ENCODE measurements around the gene PDGFRB. TPM values are rescaled to one million over a fixed set of nuclear protein-coding genes. Genes with fewer than 3 reads are reported as not detected.

Gene PDGFRB
- total RNA-seq, 4 donors from 2014 or later = 87.5 to 161 (median 113) TPM

- TF ChIP-seq POLR2AphosphoS5 (IDR thresholded peaks at IDR 0.05) = no peak
- TF ChIP-seq EP300 (IDR thresholded peaks at IDR 0.05) = no peak
- no peak for TF ChIP-seq CTCF (IDR thresholded peaks at IDR 0.05)
- no peak for TF ChIP-seq POLR2A (IDR thresholded peaks at IDR 0.05)
- Histone ChIP-seq H3K36me3 (no peaks in the 10 kb centered on the region), H3K9me3 (no peaks in the 10 kb centered on the region), H3K4me3 (no peak overlapping the region), H3K27ac (no peak overlapping the region), H3K27me3 (no peaks in the 10 kb centered on the region), H3K4me1 (no peaks in the 10 kb centered on the region)
- no peak for ATAC-seq
- WGBS, 2 donors (ENCODE audit: low coverage in 1 of 2) = 82% methylated on average over 6 of the region's 7 CpGs; no CpG with 5 or more reads in 1 of the 2 donors
These were observed 49.6 kb downstream of the PDGFRB start for GRCh38 chr5:150105928-150106615.

- no peaks in the 10 kb centered on the region for H3K9me3 ChIP-seq
- H3K4me3 ChIP-seq = no peak overlapping the region
- WGBS, 2 donors (ENCODE audit: low coverage in 1 of 2) = 87 to 97% methylated on average over 2 of the region's 2 CpGs
- TF ChIP-seq POLR2AphosphoS5 (IDR thresholded peaks at IDR 0.05) = no peak
- H3K27me3 ChIP-seq = no peaks in the 10 kb centered on the region
- ATAC-seq = no peak
- no peaks in the 10 kb centered on the region for H3K4me1 ChIP-seq
- H3K27ac ChIP-seq = no peak overlapping the region
- H3K36me3 ChIP-seq = no peaks in the 10 kb centered on the region
These were observed 51.1 kb downstream of the PDGFRB start for GRCh38 chr5:150104550-150104870.

- 96 to 100% methylated on average over 2 to 3 of the region's 5 CpGs for WGBS, 2 donors (ENCODE audit: low coverage in 1 of 2)
- Histone ChIP-seq H3K36me3 (no peaks in the 10 kb centered on the region), H3K4me3 (no peak overlapping the region), H3K27ac (no peak overlapping the region), H3K9me3 (no peaks in the 10 kb centered on the region), H3K4me1 (no peaks in the 10 kb centered on the region), H3K27me3 (no peaks in the 10 kb centered on the region)
- no peak for ATAC-seq
- no peak for TF ChIP-seq EP300 (IDR thresholded peaks at IDR 0.05)
- TF ChIP-seq CTCF (IDR thresholded peaks at IDR 0.05) = no peak
- TF ChIP-seq POLR2A (IDR thresholded peaks at IDR 0.05) = no peak
- no peak for TF ChIP-seq POLR2AphosphoS5 (IDR thresholded peaks at IDR 0.05)
These were observed 51.7 kb downstream of the PDGFRB start for GRCh38 chr5:150103678-150104549.

GRCh38 chr5:150101023-150101422, 54.6 kb downstream of the PDGFRB start:
- no peaks in the 10 kb centered on the region for H3K27me3 ChIP-seq
- H3K27ac ChIP-seq = no peak overlapping the region
- H3K9me3 ChIP-seq = no peaks in the 10 kb centered on the region
- H3K36me3 ChIP-seq = no peaks in the 10 kb centered on the region
- no peak overlapping the region for H3K4me3 ChIP-seq
- H3K4me1 ChIP-seq = no peaks in the 10 kb centered on the region
- 59 to 94% methylated on average over 2 of the region's 6 CpGs for WGBS, 2 donors (ENCODE audit: low coverage in 1 of 2)
- no peak for TF ChIP-seq POLR2A (IDR thresholded peaks at IDR 0.05)
- no peak for TF ChIP-seq EP300 (IDR thresholded peaks at IDR 0.05)
- TF ChIP-seq POLR2AphosphoS5 (IDR thresholded peaks at IDR 0.05) = no peak
- TF ChIP-seq CTCF (IDR thresholded peaks at IDR 0.05) = no peak
- no peak for ATAC-seq

GRCh38 chr5:150097152-150097551, 58.5 kb downstream of the PDGFRB start:
- no peaks in the 10 kb centered on the region for H3K4me1 ChIP-seq
- H3K4me3 ChIP-seq = no peak overlapping the region
- no peaks in the 10 kb centered on the region for H3K9me3 ChIP-seq
- H3K27ac ChIP-seq = no peak overlapping the region
- no peaks in the 10 kb centered on the region for H3K36me3 ChIP-seq
- TF ChIP-seq CTCF (IDR thresholded peaks at IDR 0.05) (no peak), POLR2A (IDR thresholded peaks at IDR 0.05) (no peak), POLR2AphosphoS5 (IDR thresholded peaks at IDR 0.05) (no peak), EP300 (IDR thresholded peaks at IDR 0.05) (no peak)
- no peak for ATAC-seq
- H3K27me3 ChIP-seq = no peaks in the 10 kb centered on the region
